GM08714 (cell line): Measurements from ENCODE around the gene TBC1D2B.

Experiments used
- H3K4me3 ChIP-seq: fragments of 200-500 bp; sonication (Bioruptor generic); 2 replicates; pipeline ENCODE4 v1.5.1; 2014; ENCODE audit warnings: mild to moderate bottlenecking, low read length, inconsistent platforms
- ZNF274 ChIP-seq: IDR thresholded peaks from 2 replicates; pipeline ENCODE4 v1.6.1; 2012; ENCODE audit warnings: mild to moderate bottlenecking, low read depth, low read length

TBC1D2B gene

GRCh38 chr15:78085928-78086327 is 8.4 kb upstream of the TBC1D2B start:
- H3K4me3 ChIP-seq: no peak overlapping the region
- no peak for TF ChIP-seq ZNF274

GRCh38 chr15:78084449-78084750 is 6.9 kb upstream of the TBC1D2B start:
- TF ChIP-seq ZNF274: no peak
- H3K4me3 ChIP-seq: no peak overlapping the region

GRCh38 chr15:78083687-78084448 is 6.4 kb upstream of the TBC1D2B start:
- no peak for TF ChIP-seq ZNF274

GRCh38 chr15:78083186-78083585 is 5.7 kb upstream of the TBC1D2B start:
- no peak overlapping the region for H3K4me3 ChIP-seq
- TF ChIP-seq ZNF274: no peak

More at GRCh38 chr15:78083687-78084448, 6.4 kb upstream of the TBC1D2B start:
- no peak overlapping the region for H3K4me3 ChIP-seq

- no peak for TF ChIP-seq ZNF274
- H3K4me3 ChIP-seq: no peak overlapping the region
Observed at GRCh38 chr15:78082743-78083110, 5.2 kb upstream of the TBC1D2B start.

- H3K4me3 ChIP-seq: no peak overlapping the region
- TF ChIP-seq ZNF274: no peak
Observed at GRCh38 chr15:78082106-78082742, 4.7 kb upstream of the TBC1D2B start.

- TF ChIP-seq ZNF274: no peak
- no peak overlapping the region for H3K4me3 ChIP-seq
Observed at GRCh38 chr15:78080088-78080460, 2.6 kb upstream of the TBC1D2B start.

- H3K4me3 ChIP-seq: no peak overlapping the region
- TF ChIP-seq ZNF274: no peak
Observed at GRCh38 chr15:78079298-78080087, 2.0 kb upstream of the TBC1D2B start.

- no peak for TF ChIP-seq ZNF274
- peak overlapping the region; percentile 79 for H3K4me3 ChIP-seq
Observed at GRCh38 chr15:78077871-78078210, 330 bp upstream of the TBC1D2B start.

GRCh38 chr15:78076231-78077052 is 1.1 kb downstream of the TBC1D2B start:
- H3K4me3 ChIP-seq: peak overlapping the region; percentile 79
- TF ChIP-seq ZNF274: no peak

GRCh38 chr15:78075490-78076230 is 1.9 kb downstream of the TBC1D2B start:
- TF ChIP-seq ZNF274: no peak
- peak overlapping the region; percentile 79; the same call in 1 of the 2 replicates for H3K4me3 ChIP-seq

GRCh38 chr15:78073046-78073787 is 4.3 kb downstream of the TBC1D2B start:
- H3K4me3 ChIP-seq: no peak overlapping the region
- TF ChIP-seq ZNF274: no peak
